Breast epithelium (tissue), 4 donors: ENCODE results near the gene COA1. TPM values are rescaled to one million over a fixed set of nuclear protein-coding genes. Genes with fewer than 3 reads are reported as not detected.
A peak's percentile ranks its signal among the peaks of the same experiment; 100 is the strongest.

ENCODE experiments used
- DNase-seq, 2 donors: peaks; one replicate each; pipeline ENCODE4 v3.0.0-alpha.2; 2019; ENCODE audit warnings: low spot score in 2 of 2
- H3K27ac ChIP-seq, 2 donors: fragments of 200-600 bp; sonication (generic) in 1 of 2; one replicate each; pipeline ENCODE4 v1.5.1; 2016 to 2019; ENCODE audit warnings: mild to moderate bottlenecking in 1 of 2
- H3K27me3 ChIP-seq, 2 donors: fragments of 200-600 bp; sonication (generic) in 1 of 2; one replicate each; pipeline versions ENCODE4 v1.5.1 to v1.6.0; 2017 to 2019; ENCODE audit warnings: control low read depth in 1 of 2, mild to moderate bottlenecking in 1 of 2
- H3K36me3 ChIP-seq: fragments of 200-600 bp; one replicate; pipeline ENCODE4 v1.5.1; 2019
- H3K4me1 ChIP-seq, 2 donors: fragments of 200-600 bp; sonication (generic); one replicate each; pipeline ENCODE4 v1.5.1; 2016 to 2019; ENCODE audit warnings: control low read depth in 1 of 2
- H3K4me3 ChIP-seq, 3 donors: fragments of 200-600 bp; sonication (generic); 1 replicate in 2 of 3; 2 replicates in 1 of 3; pipeline ENCODE4 v1.5.1; 2016 to 2019; ENCODE audit warnings: mild to moderate bottlenecking in 3 of 3, moderate library complexity in 2 of 3
- H3K9me3 ChIP-seq, 2 donors: fragments of 200-600 bp; sonication (generic) in 1 of 2; one replicate each; pipeline ENCODE4 v1.5.1; 2016 to 2019; ENCODE audit warnings: control low read depth in 1 of 2
- POLR2A ChIP-seq: fragments of 450-650 bp; IDR thresholded peaks from one replicate; pipeline ENCODE4 v1.6.1; 2016; ENCODE audit warnings: antibody characterized with exemption, mild to moderate bottlenecking, moderate library complexity
- POLR2AphosphoS5 ChIP-seq, 3 donors: sonication (generic); formaldehyde crosslinking; IDR thresholded peaks; one replicate each; pipeline ENCODE4 v1.6.1; 2017; ENCODE audit warnings: antibody characterized with exemption in 3 of 3
- intact Hi-C: fragments of 100-400 bp; cut with DNase I; formaldehyde crosslinking; loops from one replicate; pipeline ENCODE4 v1.15.1; 2023; ENCODE audit warnings: low total_unique reads
- total RNA-seq, 3 donors: library from RNA; depleted of rRNA; stranded (reverse); fragments of >200 nt; gene quantifications; one replicate each; pipeline ENCODE4 v1.1.0, GENCODE V29; 2016
- TF ChIP-seq, protein P1 (sequence below), 3 donors: fragments of 450-650 bp; IDR thresholded peaks; one replicate each; pipeline ENCODE4 v1.5.1; 2016 to 2017; ENCODE audit warnings: antibody characterized with exemption in 3 of 3, mild to moderate bottlenecking in 3 of 3, moderate library complexity in 3 of 3

COA1 gene
- total RNA-seq, 3 donors from 2014 or later, result 39.0 to 94.3 (median 91.4) TPM

DNA sequence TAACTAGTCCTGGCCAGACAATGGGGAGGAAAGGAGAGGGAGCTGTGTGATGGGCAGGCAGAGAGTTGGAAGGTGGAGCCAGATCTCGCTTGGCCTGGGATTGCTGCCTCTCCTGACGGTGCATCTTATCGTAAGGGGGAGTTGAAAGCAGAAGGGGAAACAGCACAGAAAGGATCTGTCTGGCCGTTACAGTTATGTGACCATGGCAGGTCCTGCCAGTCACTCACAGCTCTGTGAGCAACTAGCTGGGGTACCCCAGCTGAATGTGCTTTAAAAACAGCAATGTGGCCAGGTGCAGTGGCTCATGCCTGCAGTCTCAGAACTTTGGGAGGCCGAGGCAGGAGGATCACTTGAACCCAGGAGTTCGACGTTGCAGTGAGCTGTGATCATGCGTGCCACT is 37.2 kb upstream of the COA1 start:
- no peak for DNase-seq
- Histone ChIP-seq H3K9me3 (no peaks in the 10 kb centered on the region), H3K4me3 (no peak overlapping the region), H3K4me1 (peaks cover 0 to 8% of the 10 kb centered on the region in 2 donors), H3K27me3 (no peaks in the 10 kb centered on the region), H3K36me3 (no peaks in the 10 kb centered on the region), H3K27ac (no peak overlapping the region)
- no peak for TF ChIP-seq POLR2A
- no peak for TF ChIP-seq POLR2AphosphoS5 (IDR thresholded peaks at IDR 0.05)
- TF ChIP-seq, protein P1, sequence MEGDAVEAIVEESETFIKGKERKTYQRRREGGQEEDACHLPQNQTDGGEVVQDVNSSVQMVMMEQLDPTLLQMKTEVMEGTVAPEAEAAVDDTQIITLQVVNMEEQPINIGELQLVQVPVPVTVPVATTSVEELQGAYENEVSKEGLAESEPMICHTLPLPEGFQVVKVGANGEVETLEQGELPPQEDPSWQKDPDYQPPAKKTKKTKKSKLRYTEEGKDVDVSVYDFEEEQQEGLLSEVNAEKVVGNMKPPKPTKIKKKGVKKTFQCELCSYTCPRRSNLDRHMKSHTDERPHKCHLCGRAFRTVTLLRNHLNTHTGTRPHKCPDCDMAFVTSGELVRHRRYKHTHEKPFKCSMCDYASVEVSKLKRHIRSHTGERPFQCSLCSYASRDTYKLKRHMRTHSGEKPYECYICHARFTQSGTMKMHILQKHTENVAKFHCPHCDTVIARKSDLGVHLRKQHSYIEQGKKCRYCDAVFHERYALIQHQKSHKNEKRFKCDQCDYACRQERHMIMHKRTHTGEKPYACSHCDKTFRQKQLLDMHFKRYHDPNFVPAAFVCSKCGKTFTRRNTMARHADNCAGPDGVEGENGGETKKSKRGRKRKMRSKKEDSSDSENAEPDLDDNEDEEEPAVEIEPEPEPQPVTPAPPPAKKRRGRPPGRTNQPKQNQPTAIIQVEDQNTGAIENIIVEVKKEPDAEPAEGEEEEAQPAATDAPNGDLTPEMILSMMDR (IDR thresholded peaks at IDR 0.05), result no peak
- intact Hi-C loops, result no loop called here

DNA sequence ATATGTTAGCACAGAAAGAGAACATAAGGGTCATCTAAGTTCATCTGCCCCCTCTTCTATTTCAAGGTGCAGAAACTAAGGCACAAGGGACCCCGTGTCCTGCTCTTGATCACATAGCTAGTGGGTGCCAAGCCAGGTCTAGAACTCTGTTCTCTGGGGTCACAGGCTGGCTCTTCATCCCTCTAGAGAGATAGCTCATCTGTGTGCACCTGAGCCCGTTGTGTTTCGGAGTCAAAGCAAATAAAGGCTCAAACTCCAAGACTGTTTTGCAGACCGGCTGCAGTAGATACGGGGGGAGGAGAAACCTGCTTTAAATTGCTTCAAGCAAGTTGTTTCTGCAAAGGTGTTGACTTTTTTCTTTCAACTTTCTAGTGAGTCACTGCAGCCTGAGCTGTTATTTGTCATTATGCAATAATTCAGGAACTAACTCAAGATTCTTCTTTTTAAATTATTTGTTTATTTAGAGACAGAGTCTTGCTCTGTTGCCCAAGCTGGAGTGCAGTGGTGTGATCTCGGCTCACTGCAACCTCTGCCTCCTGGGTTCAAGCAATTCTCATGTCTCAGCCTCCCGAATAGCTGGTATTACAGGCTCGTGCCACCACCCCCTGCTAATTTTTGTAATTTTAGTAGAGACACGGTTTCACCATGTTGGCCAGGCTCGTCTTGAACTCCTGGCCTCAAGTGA is 35.6 kb upstream of the COA1 start:
- Histone ChIP-seq H3K4me1 (peaks cover 0 to 8% of the 10 kb centered on the region in 2 donors), H3K27me3 (no peaks in the 10 kb centered on the region), H3K27ac (peak overlapping the region; percentile 67 to 81), H3K4me3 (peak overlapping the region in 2 of 3 donors; percentile 21 to 30), H3K9me3 (no peaks in the 10 kb centered on the region), H3K36me3 (no peaks in the 10 kb centered on the region)
- DNase-seq, result no peak
- no peak for TF ChIP-seq POLR2AphosphoS5 (IDR thresholded peaks at IDR 0.05)
- intact Hi-C loops, result no loop called here

DNA sequence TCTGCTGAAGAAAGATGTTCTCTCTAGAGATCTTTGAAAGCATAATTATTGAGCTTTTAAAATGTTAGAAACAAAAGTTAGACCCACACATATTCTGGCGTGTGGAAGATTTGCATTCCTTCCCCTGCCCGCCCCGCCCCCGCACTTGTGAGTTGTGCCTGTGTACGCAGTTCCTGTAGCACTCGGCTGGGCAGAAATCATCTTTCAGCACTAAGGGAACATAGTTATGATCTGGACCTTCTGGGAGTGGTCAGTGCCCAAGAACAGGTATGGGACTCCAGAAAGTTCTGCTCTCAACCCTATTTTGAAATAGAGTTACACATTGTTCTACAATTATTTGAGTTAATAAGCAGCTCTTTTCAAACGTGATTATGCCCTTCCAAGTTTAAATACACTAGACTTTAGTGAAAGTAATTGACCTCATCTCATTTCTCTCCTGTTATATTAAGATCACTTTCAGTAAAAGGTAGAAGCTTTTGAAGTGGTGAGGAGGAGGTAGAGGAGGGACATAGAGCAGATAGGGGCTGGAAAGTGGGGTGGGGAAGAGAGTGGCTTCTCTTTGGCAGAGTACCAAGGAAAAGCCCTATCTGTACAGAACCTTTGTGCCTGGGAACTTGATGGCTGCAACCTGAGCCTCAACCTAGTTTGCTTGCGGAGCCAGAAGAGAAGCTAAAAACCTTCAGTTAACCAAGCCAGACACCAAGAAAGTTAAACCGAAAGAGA is 34.9 kb upstream of the COA1 start:
- Histone ChIP-seq H3K9me3 (no peaks in the 10 kb centered on the region), H3K27me3 (no peaks in the 10 kb centered on the region), H3K27ac (peak overlapping the region; percentile 49 to 81), H3K36me3 (no peaks in the 10 kb centered on the region), H3K4me3 (peak overlapping the region in 2 of 3 donors; percentile 21 to 30), H3K4me1 (peaks cover 0 to 8% of the 10 kb centered on the region in 2 donors)
- TF ChIP-seq POLR2A, result no peak
- no peak for TF ChIP-seq POLR2AphosphoS5 (IDR thresholded peaks at IDR 0.05)
- TF ChIP-seq, protein P1 (IDR thresholded peaks at IDR 0.05), result no peak
- DNase-seq, result peak in 1 of 2 donors; percentile 67
- intact Hi-C loops, result no loop called here

DNA sequence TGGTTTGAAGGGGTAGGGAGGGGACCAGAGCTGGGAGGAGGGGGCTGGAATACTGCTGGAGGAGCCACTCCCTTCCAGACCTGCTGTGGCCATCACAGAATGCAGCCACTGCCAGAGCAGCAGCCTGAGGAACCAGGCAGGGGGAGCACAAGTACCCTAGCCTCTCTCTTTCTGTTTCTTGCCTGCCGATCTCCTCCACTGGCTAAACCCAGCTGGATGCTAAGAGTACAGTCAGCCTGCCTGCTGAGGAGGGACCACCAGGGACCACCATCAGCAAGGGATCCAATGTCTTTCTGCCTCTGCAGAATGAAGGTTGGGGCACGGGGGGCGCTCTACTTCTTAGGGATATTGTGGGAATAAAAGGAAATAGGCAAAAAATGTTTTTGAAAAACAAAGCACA is 33.9 kb upstream of the COA1 start:
- H3K9me3 ChIP-seq, result no peaks in the 10 kb centered on the region
- H3K27ac ChIP-seq, result peak overlapping the region; percentile 49 to 81
- intact Hi-C loops, result no loop called here
- H3K4me3 ChIP-seq, result peak overlapping the region in 1 of 3 donors; percentile 30
- peaks cover 0 to 8% of the 10 kb centered on the region in 2 donors for H3K4me1 ChIP-seq
- no peaks in the 10 kb centered on the region for H3K36me3 ChIP-seq
- TF ChIP-seq, protein P1 (IDR thresholded peaks at IDR 0.05), result no peak
- TF ChIP-seq POLR2A, result no peak
- no peak for TF ChIP-seq POLR2AphosphoS5 (IDR thresholded peaks at IDR 0.05)
- no peak for DNase-seq
- no peaks in the 10 kb centered on the region for H3K27me3 ChIP-seq

DNA sequence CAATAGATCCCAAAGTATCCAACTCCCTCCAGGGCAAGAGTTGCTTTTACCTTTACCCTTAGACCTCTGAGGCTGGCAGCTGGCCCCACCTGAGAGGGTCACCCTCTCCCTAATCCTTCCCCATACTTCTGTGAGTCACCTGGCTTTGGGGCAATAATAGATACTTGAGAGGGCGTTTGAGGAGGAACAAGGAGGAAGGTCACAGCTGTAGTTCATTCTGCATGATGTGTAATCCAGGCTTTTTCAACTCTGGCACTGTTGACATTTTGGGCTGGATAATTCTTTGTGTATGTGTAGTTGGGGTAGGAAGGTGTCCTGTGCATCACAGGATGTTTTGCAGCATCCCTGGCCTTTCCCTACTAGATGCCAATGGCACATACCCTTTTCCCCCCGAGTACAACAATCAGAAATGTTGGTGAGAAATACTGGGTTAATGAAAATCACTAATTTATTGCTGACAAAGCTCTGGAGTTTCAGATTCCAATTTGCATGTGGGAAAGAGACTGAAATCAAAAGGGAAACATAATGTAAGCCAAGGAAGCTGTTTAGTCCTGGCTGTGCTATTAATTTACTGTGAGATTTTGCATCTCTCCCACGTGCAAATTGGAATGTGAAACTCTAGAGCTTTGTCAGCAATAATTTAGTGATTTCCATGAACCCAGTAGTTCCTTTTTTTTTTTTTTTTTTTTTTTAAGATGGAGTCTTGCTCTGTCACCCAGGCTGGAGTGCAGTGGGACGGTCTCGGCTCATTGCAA is 32.8 kb upstream of the COA1 start:
- Histone ChIP-seq H3K9me3 (no peaks in the 10 kb centered on the region), H3K4me1 (peaks cover 0 to 8% of the 10 kb centered on the region in 2 donors), H3K4me3 (no peak overlapping the region), H3K27me3 (no peaks in the 10 kb centered on the region), H3K27ac (peak overlapping the region; percentile 30 to 54), H3K36me3 (no peaks in the 10 kb centered on the region)
- TF ChIP-seq POLR2AphosphoS5 (IDR thresholded peaks at IDR 0.05), result no peak
- intact Hi-C loops, result no loop called here
- DNase-seq, result no peak
